ENCODE results near the gene TMBIM6. TPM values are rescaled to one million over a fixed set of nuclear protein-coding genes. Genes with fewer than 3 reads are reported as not detected.
A peak's percentile ranks its signal among the peaks of the same experiment; 100 is the strongest.

TMBIM6 gene
- total RNA-seq, 1 experiment from 2014 or later, result 525 TPM

DNA sequence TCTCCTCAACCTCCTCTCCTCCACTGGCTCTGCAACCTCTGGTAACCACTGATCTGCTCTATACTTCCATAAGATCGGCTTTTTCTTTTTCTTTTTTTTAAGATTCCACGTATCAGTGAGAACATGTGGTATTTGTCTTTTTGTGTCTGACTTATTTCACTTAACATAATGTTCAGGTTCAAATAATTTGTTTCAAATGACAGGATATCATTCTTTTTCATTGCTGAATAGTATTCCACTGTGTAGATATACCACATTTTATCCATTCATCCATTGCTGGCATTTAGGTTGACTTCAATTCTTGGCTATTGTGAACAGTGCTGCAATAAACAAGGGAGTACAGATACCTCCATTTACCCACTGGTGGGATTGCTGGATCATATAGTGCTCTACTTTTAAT is 46.3 kb downstream of the TMBIM6 start:
- Histone ChIP-seq H3K36me3 (ENCODE audit: control insufficient read depth, insufficient read depth, low read length) (no peaks in the 10 kb centered on the region), H3K4me3 (ENCODE audit: low read depth in 2 of 2, low read length in 2 of 2) (no peak overlapping the region), H3K27me3 (ENCODE audit: control insufficient read depth, insufficient read depth, low read length) (no peaks in the 10 kb centered on the region), H3K27ac (ENCODE audit: low read length) (no peak overlapping the region), H3K9me3 (ENCODE audit: control insufficient read depth, insufficient read depth, low read depth, low read length) (no peaks in the 10 kb centered on the region), H3K4me1 (ENCODE audit: control insufficient read depth, insufficient read depth, low read length) (no peaks in the 10 kb centered on the region)
- CTCF ChIA-PET, result no interaction called here
- POLR2A ChIA-PET, result interaction anchor here (0.6 kb wide), 1 partner anchor 13 kb away, joined by 3 read pairs; no protein-coding TSS in a partner anchor
- in situ Hi-C loops (cut with HindIII; ENCODE audit: low pct_unique_long_range_greater_than_20kb, low sequenced_read_pairs) (no loop called here), intact Hi-C loops (cut with micrococcal nuclease; ENCODE audit: unreplicated experiment) (no loop called here)
- TSS peak; percentile 58 for BruUV-seq (replicated peaks)
- ATAC-seq (no peak), DNase-seq (ENCODE audit: low read depth, low spot score) (no peak)
- TF ChIP-seq POLR2AphosphoS5 (IDR thresholded peaks at IDR 0.05; ENCODE audit: low read depth, low read length) (no peak), REST (IDR thresholded peaks at IDR 0.05; ENCODE audit: insufficient read depth in 1 of 2, low read depth in 2 of 2, low read length in 1 of 2) (no peak), CTCF (IDR thresholded peaks at IDR 0.05) (no peak), TCF7L2 (IDR thresholded peaks at IDR 0.05; ENCODE audit: low read depth, low read length) (no peak), SIN3A (IDR thresholded peaks at IDR 0.05; ENCODE audit: borderline replicate concordance, insufficient read depth, low read depth, low read length) (no peak)

GRCh38 chr12:49789992-49790391 is 48.6 kb downstream of the TMBIM6 start:
- ChIA-PET CTCF (no interaction called here), POLR2A (no interaction called here)
- BruUV-seq (replicated peaks), result no TSS peak
- Histone ChIP-seq H3K27me3 (ENCODE audit: control insufficient read depth, insufficient read depth, low read length) (no peaks in the 10 kb centered on the region), H3K27ac (ENCODE audit: low read length) (no peak overlapping the region), H3K4me3 (ENCODE audit: low read depth in 2 of 2, low read length in 2 of 2) (no peak overlapping the region), H3K4me1 (ENCODE audit: control insufficient read depth, insufficient read depth, low read length) (no peaks in the 10 kb centered on the region), H3K9me3 (ENCODE audit: control insufficient read depth, insufficient read depth, low read depth, low read length) (no peaks in the 10 kb centered on the region), H3K36me3 (ENCODE audit: control insufficient read depth, insufficient read depth, low read length) (no peaks in the 10 kb centered on the region)
- TF ChIP-seq REST (IDR thresholded peaks at IDR 0.05; ENCODE audit: insufficient read depth in 1 of 2, low read depth in 2 of 2, low read length in 1 of 2) (no peak), TCF7L2 (IDR thresholded peaks at IDR 0.05; ENCODE audit: low read depth, low read length) (no peak), SIN3A (IDR thresholded peaks at IDR 0.05; ENCODE audit: borderline replicate concordance, insufficient read depth, low read depth, low read length) (no peak), CTCF (IDR thresholded peaks at IDR 0.05) (no peak), POLR2AphosphoS5 (IDR thresholded peaks at IDR 0.05; ENCODE audit: low read depth, low read length) (no peak)
- ATAC-seq (no peak), DNase-seq (ENCODE audit: low read depth, low spot score) (no peak)
- intact Hi-C loops (cut with micrococcal nuclease; ENCODE audit: unreplicated experiment) (no loop called here), in situ Hi-C loops (cut with HindIII; ENCODE audit: low pct_unique_long_range_greater_than_20kb, low sequenced_read_pairs) (no loop called here)
